Astrocyte (in vitro differentiated cells and primary cell): ENCODE data around the gene PLPPR4. TPM values are rescaled to one million over a fixed set of nuclear protein-coding genes. Genes with fewer than 3 reads are reported as not detected.

ENCODE experiments used
- DNase-seq: peaks from one replicate; pipeline ENCODE4 v3.0.0-alpha.2; 2010; ENCODE audit warnings: low read depth
- FAIRE-seq: peaks from 2 replicates; lab custom pipeline; 2011; peaks lifted over from hg19 to GRCh38; lab: Jason Lieb, UNC
- H2AFZ ChIP-seq: 2 replicates; pipeline ENCODE4 v1.6.0; 2012; ENCODE audit warnings: low read depth, low read length, inconsistent platforms
- H3K27ac ChIP-seq: 2 replicates; pipeline ENCODE4 v1.5.1; 2011; ENCODE audit warnings: low read depth, low read length, inconsistent platforms
- H3K27me3 ChIP-seq: 2 replicates; pipeline ENCODE4 v1.6.0; 2011; ENCODE audit warnings: low read length, inconsistent platforms; ENCODE audit not compliant: insufficient read depth
- H3K36me3 ChIP-seq: 2 replicates; pipeline ENCODE4 v1.5.1; 2011; ENCODE audit warnings: low read length, inconsistent platforms; ENCODE audit not compliant: insufficient read depth
- H3K4me1 ChIP-seq: 2 replicates; pipeline ENCODE4 v1.5.1; 2011; ENCODE audit warnings: low read length, inconsistent platforms; ENCODE audit not compliant: insufficient read depth
- H3K4me2 ChIP-seq: 2 replicates; pipeline ENCODE4 v1.6.0; 2012; ENCODE audit warnings: low read length, inconsistent platforms
- H3K4me3 ChIP-seq: 2 replicates; pipeline ENCODE4 v1.5.1; 2011; ENCODE audit warnings: low read depth, mild to moderate bottlenecking, low read length, inconsistent platforms; ENCODE audit not compliant: insufficient read depth
- H3K79me2 ChIP-seq: 2 replicates; pipeline ENCODE4 v1.6.0; 2012; ENCODE audit warnings: mild to moderate bottlenecking, low read length, inconsistent platforms; ENCODE audit not compliant: insufficient read depth
- H3K9ac ChIP-seq: 2 replicates; pipeline ENCODE4 v1.6.0; 2012; ENCODE audit warnings: mild to moderate bottlenecking, low read length, inconsistent platforms
- H3K9me3 ChIP-seq: 2 replicates; pipeline ENCODE4 v1.5.1; 2012; ENCODE audit warnings: low read depth, mild to moderate bottlenecking, low read length, inconsistent platforms; ENCODE audit not compliant: insufficient read depth
- H4K20me1 ChIP-seq: 2 replicates; pipeline ENCODE4 v1.6.0; 2012; ENCODE audit warnings: low read length, inconsistent platforms; ENCODE audit not compliant: insufficient read depth
- H3K27ac Mint-ChIP-seq: one replicate; pipeline ENCODE4 v1.8.0; 2021; ENCODE audit warnings: mild to moderate bottlenecking, mixed read lengths; ENCODE audit not compliant: unreplicated experiment
- H3K27me3 Mint-ChIP-seq: one replicate; pipeline ENCODE4 v1.8.0; 2021; ENCODE audit warnings: low read depth, mixed read lengths; ENCODE audit not compliant: unreplicated experiment
- H3K36me3 Mint-ChIP-seq: one replicate; pipeline ENCODE4 v1.8.0; 2021; ENCODE audit warnings: low read depth, mixed read lengths; ENCODE audit not compliant: unreplicated experiment
- H3K4me1 Mint-ChIP-seq: one replicate; pipeline ENCODE4 v1.8.0; 2021; ENCODE audit warnings: low read depth, mixed read lengths; ENCODE audit not compliant: unreplicated experiment
- H3K4me3 Mint-ChIP-seq: one replicate; pipeline ENCODE4 v1.8.0; 2021; ENCODE audit warnings: mild to moderate bottlenecking, moderate library complexity, mixed read lengths; ENCODE audit not compliant: unreplicated experiment
- H3K9me3 Mint-ChIP-seq: one replicate; pipeline ENCODE4 v1.8.0; 2021; ENCODE audit warnings: mild to moderate bottlenecking, mixed read lengths; ENCODE audit not compliant: unreplicated experiment
- CTCF ChIP-seq: IDR thresholded peaks from 2 replicates; pipeline ENCODE4 v1.5.1; 2011; ENCODE audit warnings: low read depth, mild to moderate bottlenecking, inconsistent platforms, low read length, moderate library complexity; ENCODE audit not compliant: insufficient read depth
- EZH2 ChIP-seq: IDR thresholded peaks from 2 replicates; pipeline ENCODE4 v1.6.1; 2012; ENCODE audit warnings: mild to moderate bottlenecking, low read length, inconsistent platforms; ENCODE audit not compliant: insufficient read depth
- total RNA-seq: library from RNA; stranded (reverse); gene quantifications from 2 replicates; pipeline ENCODE4 v1.2.1, GENCODE V29; 2021

Gene PLPPR4
- total RNA-seq, 1 donor from 2014 or later, result 0.07 TPM

DNA sequence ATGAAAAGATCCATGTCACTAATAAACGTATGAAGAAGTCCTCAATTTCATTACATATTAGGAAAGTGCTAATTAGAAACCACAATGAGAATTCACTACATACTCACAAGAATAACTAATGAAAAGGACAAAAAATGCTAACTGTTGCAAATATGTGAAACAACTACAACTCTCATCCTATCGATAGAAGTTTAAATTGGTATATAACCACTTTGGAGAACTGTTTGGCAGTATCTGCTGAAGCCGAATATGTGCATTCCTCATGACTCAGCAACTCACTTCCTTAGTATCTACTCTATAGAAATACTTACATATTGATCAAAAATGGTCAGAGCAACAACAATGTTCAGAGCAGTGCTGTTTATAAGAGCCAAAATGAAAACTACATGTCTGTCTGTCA, 66.8 kb downstream of the PLPPR4 start:
- no peaks in the 10 kb centered on the region for H3K79me2 ChIP-seq
- H3K27ac ChIP-seq, result no peak overlapping the region
- H4K20me1 ChIP-seq, result no peaks in the 10 kb centered on the region
- TF ChIP-seq CTCF, result no peak
- TF ChIP-seq EZH2, result no peak
- FAIRE-seq, result no peak
- DNase-seq, result no peak
- H3K4me3 ChIP-seq, result no peak overlapping the region
- Mint-ChIP-seq H3K27ac (no peak overlapping the region), H3K27me3 (no peaks in the 10 kb centered on the region), H3K4me1 (no peaks in the 10 kb centered on the region), H3K9me3 (no peaks in the 10 kb centered on the region), H3K36me3 (no peaks in the 10 kb centered on the region), H3K4me3 (no peak overlapping the region)
- no peak overlapping the region for H2AFZ ChIP-seq
- no peak overlapping the region for H3K4me2 ChIP-seq
- no peak overlapping the region for H3K9ac ChIP-seq
- H3K27me3 ChIP-seq, result no peaks in the 10 kb centered on the region
- no peaks in the 10 kb centered on the region for H3K4me1 ChIP-seq
- H3K9me3 ChIP-seq, result no peaks in the 10 kb centered on the region
- no peaks in the 10 kb centered on the region for H3K36me3 ChIP-seq

- Histone ChIP-seq H2AFZ (no peak overlapping the region), H3K27ac (no peak overlapping the region), H4K20me1 (no peaks in the 10 kb centered on the region), H3K4me2 (no peak overlapping the region), H3K9me3 (no peaks in the 10 kb centered on the region), H3K36me3 (no peaks in the 10 kb centered on the region), H3K4me1 (no peaks in the 10 kb centered on the region), H3K27me3 (no peaks in the 10 kb centered on the region), H3K4me3 (no peak overlapping the region), H3K9ac (no peak overlapping the region), H3K79me2 (no peaks in the 10 kb centered on the region)
- FAIRE-seq (no peak), DNase-seq (no peak)
- H3K27me3 Mint-ChIP-seq, result no peaks in the 10 kb centered on the region
- H3K27ac Mint-ChIP-seq, result no peak overlapping the region
- H3K4me1 Mint-ChIP-seq, result no peaks in the 10 kb centered on the region
- H3K4me3 Mint-ChIP-seq, result no peak overlapping the region
- no peaks in the 10 kb centered on the region for H3K36me3 Mint-ChIP-seq
- no peaks in the 10 kb centered on the region for H3K9me3 Mint-ChIP-seq
- TF ChIP-seq EZH2, result no peak
- TF ChIP-seq CTCF, result no peak
These were observed 67.3 kb downstream of the PLPPR4 start for GRCh38 chr1:99331636-99332035.

GRCh38 chr1:99332561-99332960, 68.3 kb downstream of the PLPPR4 start:
- Histone ChIP-seq H3K79me2 (no peaks in the 10 kb centered on the region), H3K4me2 (no peak overlapping the region), H3K36me3 (no peaks in the 10 kb centered on the region), H3K9me3 (no peaks in the 10 kb centered on the region), H3K4me1 (no peaks in the 10 kb centered on the region), H3K27me3 (no peaks in the 10 kb centered on the region), H2AFZ (no peak overlapping the region), H3K9ac (no peak overlapping the region), H3K4me3 (no peak overlapping the region), H4K20me1 (no peaks in the 10 kb centered on the region), H3K27ac (no peak overlapping the region)
- TF ChIP-seq CTCF (no peak), EZH2 (no peak)
- no peaks in the 10 kb centered on the region for H3K9me3 Mint-ChIP-seq
- H3K27me3 Mint-ChIP-seq, result no peaks in the 10 kb centered on the region
- H3K36me3 Mint-ChIP-seq, result no peaks in the 10 kb centered on the region
- H3K27ac Mint-ChIP-seq, result no peak overlapping the region
- no peaks in the 10 kb centered on the region for H3K4me1 Mint-ChIP-seq
- FAIRE-seq (no peak), DNase-seq (no peak)
- no peak overlapping the region for H3K4me3 Mint-ChIP-seq
